Astrocyte of the spinal cord (primary cell): ENCODE data around the gene PTGR1.

Source experiments
- DNase-seq: peaks from one replicate; pipeline ENCODE4 v3.0.0; 2011; ENCODE audit warnings: low read depth, low spot score
- H3K4me3 ChIP-seq: 2 replicates; pipeline ENCODE4 v1.5.1; 2011; ENCODE audit warnings: low read depth, mild to moderate bottlenecking, low read length, moderate library complexity
- in situ Hi-C: cut with HindIII; loops from 2 replicates; pipeline ENCODE4 v1.10.0; 2017; ENCODE audit warnings: low sequenced_read_pairs
- TF ChIP-seq, protein P1 (sequence below): IDR thresholded peaks from 2 replicates; pipeline ENCODE4 v1.5.1; 2012; ENCODE audit warnings: low read depth, mild to moderate bottlenecking, low read length, inconsistent platforms

PTGR1 gene

DNA sequence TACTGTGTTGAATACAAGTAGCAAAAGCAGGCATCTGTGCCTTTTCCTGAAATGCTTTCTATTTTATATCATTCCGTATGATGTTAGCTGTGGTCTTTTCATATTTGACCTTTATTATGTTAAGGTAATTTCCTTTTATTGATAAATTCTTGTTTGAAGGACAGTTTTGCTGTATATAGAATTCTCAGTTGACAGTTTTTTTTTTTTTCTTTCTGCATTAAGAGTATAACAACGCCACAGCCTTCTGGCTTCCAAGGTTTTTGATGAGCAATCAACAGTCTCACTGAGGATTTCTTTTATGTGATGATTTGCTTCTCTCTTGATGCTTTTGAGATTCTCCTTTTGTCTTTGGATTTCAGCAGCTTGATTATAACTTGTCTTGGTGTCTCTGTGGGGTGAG, 50.8 kb downstream of the PTGR1 start:
- no peak for DNase-seq
- TF ChIP-seq, protein P1, sequence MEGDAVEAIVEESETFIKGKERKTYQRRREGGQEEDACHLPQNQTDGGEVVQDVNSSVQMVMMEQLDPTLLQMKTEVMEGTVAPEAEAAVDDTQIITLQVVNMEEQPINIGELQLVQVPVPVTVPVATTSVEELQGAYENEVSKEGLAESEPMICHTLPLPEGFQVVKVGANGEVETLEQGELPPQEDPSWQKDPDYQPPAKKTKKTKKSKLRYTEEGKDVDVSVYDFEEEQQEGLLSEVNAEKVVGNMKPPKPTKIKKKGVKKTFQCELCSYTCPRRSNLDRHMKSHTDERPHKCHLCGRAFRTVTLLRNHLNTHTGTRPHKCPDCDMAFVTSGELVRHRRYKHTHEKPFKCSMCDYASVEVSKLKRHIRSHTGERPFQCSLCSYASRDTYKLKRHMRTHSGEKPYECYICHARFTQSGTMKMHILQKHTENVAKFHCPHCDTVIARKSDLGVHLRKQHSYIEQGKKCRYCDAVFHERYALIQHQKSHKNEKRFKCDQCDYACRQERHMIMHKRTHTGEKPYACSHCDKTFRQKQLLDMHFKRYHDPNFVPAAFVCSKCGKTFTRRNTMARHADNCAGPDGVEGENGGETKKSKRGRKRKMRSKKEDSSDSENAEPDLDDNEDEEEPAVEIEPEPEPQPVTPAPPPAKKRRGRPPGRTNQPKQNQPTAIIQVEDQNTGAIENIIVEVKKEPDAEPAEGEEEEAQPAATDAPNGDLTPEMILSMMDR, result no peak
- in situ Hi-C loops, result no loop called here

DNA sequence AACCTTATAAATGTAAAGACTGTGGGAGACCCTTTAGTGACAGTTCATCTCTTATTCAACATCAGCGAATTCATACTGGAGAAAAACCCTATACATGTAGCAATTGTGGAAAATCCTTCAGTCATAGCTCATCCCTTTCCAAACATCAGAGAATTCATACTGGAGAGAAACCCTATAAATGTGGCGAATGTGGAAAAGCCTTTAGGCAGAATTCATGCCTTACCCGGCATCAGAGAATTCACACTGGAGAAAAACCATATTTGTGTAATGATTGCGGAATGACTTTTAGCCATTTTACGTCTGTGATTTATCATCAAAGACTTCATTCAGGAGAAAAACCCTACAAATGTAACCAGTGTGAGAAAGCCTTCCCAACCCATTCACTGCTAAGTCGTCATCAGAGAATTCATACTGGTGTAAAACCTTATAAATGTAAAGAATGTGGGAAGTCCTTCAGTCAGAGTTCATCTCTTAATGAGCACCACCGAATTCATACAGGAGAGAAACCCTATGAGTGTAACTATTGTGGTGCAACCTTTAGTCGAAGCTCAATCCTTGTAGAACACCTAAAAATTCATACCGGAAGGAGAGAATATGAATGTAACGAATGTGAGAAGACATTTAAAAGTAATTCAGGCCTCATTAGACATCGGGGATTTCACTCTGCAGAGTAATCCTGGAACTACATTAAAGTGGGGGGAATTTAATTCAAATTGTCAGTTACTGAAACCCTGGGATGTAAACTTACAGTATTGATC, 56.8 kb downstream of the PTGR1 start:
- TF ChIP-seq, protein P1, result no peak
- no peak for DNase-seq
- H3K4me3 ChIP-seq, result no peak overlapping the region
- in situ Hi-C loops, result no loop called here

More for the DNA sequence above, 50.8 kb downstream of the PTGR1 start:
- H3K4me3 ChIP-seq, result no peak overlapping the region

DNA sequence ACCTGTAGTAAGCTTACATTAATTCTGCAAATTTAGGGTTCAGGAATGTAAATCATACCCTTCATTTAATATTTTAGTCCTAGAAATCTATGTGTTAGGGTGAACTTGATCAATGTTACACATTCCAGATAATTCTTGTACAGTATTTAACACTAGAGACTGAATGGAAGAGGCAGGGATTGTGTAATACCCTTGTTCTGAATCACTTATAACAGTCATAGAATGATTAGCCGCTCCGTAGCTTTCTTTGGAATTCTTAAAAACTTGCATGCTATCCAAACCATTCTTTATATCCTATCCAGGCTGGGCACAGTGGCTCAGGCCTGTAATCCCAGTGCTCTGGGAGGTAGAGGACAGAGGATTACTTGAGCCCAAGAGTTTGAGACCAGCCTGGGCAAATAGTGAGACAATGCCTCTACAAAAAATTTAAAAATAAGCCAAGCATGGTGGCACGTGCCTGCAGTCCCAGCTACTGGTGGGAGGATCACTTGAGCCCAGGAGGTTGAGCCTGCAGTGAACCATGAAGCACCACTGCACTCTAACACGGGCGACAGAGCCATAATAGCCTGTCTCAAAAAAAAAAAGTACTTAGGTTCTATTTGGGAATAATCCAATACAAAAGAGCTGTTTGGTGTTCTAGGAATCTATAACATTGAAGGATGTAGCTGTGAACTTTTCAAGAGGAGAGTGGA, 66.2 kb downstream of the PTGR1 start:
- TF ChIP-seq, protein P1, result no peak
- DNase-seq, result no peak
- H3K4me3 ChIP-seq, result no peak overlapping the region
- in situ Hi-C loops, result no loop called here

DNA sequence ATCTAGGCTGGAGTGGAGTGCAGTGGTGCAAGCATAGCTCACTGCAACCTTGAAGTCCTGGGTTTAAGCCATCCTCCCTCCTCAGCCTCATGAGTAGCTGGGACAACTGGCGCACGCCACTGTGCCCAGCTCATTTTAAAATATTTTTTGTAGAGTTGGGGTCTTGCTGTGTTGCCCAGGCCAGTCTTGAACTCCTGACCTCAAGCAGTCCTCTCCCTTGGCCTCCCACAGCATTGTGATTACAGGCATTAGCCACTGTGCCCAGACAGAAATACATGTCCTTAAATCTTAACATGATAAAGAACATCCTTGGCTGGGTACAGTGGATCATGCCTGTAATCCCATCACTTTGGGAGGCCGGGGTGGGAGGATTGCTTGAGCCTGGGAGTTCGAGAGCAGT, 67.7 kb downstream of the PTGR1 start:
- no peak overlapping the region for H3K4me3 ChIP-seq
- no peak for DNase-seq
- TF ChIP-seq, protein P1, result no peak
- in situ Hi-C loops, result no loop called here

DNA sequence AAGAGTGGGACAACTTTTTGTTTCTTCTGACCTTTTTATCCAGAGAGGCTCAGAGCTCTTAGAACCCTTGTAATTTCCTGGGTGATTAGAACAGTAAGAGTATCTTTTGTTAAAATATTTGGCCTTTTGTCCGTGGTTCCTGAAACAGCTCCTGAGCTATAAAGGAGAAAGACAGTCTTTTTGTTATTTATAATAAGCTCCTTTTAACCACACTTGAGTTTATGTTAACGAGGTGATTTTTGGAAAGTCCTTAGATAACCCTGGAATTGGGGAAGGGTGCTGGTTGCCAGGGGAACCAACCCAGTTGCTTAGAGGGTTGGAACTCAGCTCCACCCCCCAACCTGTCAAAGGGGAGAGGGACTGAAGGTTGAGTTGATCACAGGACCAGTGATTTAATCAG, 69.7 kb downstream of the PTGR1 start:
- no peak overlapping the region for H3K4me3 ChIP-seq
- in situ Hi-C loops, result no loop called here
- DNase-seq, result no peak
- TF ChIP-seq, protein P1, result no peak

DNA sequence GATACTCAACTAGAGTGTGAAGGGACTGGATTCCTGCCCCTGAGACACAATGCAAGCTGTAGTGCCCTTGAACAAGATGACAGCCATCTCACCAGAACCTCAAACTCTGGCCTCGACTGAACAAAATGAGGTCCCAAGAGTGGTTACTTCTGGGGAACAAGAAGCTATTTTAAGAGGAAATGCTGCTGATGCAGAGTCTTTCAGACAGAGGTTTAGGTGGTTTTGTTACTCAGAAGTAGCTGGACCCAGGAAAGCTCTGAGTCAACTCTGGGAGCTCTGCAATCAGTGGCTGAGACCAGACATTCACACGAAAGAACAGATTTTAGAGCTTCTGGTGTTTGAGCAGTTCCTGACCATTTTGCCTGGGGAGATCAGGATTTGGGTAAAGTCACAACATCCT, 72.1 kb downstream of the PTGR1 start:
- in situ Hi-C loops, result no loop called here
- DNase-seq, result no peak
- TF ChIP-seq, protein P1, result no peak

More for the DNA sequence above, 72.1 kb downstream of the PTGR1 start:
- H3K4me3 ChIP-seq, result no peak overlapping the region
